DND-41 (cell line): ENCODE measurements around the gene SCNN1B.

ENCODE experiments used
- EZH2 ChIP-seq: IDR thresholded peaks from 3 replicates; pipeline ENCODE4 v1.6.1; 2012; ENCODE audit warnings: borderline replicate concordance, low read depth, mild to moderate bottlenecking, moderate library complexity, low read length, inconsistent platforms; ENCODE audit not compliant: severe bottlenecking
- TF ChIP-seq, protein P1 (sequence below): IDR thresholded peaks from 2 replicates; pipeline ENCODE4 v1.5.1; 2012; ENCODE audit warnings: borderline replicate concordance, low read length, moderate library complexity, mild to moderate bottlenecking; ENCODE audit not compliant: poor library complexity, severe bottlenecking; ENCODE audit errors: extremely low read depth

DNA sequence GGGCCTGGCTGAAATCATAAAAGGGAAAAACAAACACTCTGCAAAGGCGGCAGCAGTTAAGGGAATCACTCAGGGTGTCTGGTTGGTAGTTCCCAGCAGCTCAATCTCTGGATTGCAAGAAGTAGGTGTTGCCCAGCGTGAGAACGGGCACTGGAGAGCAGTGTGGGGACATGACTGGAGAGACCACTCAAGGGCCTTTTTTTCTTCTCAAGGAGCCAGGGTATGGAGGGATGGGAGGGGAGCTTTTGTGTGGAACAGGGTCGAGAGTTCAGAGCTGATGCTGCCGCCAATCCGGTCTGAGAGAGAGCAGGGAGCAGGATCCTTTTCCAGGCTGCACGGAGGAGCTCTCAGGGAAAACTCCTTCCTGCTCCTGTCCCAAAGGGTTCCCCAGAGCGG lies 15.2 kb downstream of the SCNN1B start:
- TF ChIP-seq, protein P1, sequence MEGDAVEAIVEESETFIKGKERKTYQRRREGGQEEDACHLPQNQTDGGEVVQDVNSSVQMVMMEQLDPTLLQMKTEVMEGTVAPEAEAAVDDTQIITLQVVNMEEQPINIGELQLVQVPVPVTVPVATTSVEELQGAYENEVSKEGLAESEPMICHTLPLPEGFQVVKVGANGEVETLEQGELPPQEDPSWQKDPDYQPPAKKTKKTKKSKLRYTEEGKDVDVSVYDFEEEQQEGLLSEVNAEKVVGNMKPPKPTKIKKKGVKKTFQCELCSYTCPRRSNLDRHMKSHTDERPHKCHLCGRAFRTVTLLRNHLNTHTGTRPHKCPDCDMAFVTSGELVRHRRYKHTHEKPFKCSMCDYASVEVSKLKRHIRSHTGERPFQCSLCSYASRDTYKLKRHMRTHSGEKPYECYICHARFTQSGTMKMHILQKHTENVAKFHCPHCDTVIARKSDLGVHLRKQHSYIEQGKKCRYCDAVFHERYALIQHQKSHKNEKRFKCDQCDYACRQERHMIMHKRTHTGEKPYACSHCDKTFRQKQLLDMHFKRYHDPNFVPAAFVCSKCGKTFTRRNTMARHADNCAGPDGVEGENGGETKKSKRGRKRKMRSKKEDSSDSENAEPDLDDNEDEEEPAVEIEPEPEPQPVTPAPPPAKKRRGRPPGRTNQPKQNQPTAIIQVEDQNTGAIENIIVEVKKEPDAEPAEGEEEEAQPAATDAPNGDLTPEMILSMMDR = no peak
- TF ChIP-seq EZH2 = no peak
